Activated CD4-positive, alpha-beta T cell treated with anti-CD3 and anti-CD28 coated beads for 36 hours (primary cell): Measurements from ENCODE around the gene KDM1B. TPM values are rescaled to one million over a fixed set of nuclear protein-coding genes. Genes with fewer than 3 reads are reported as not detected.

Experiments used
- ATAC-seq: fragments of 200-7000 bp; cut with Tn5 transposase; one replicate; pipeline ENCODE4 v1.10.0; 2021; ENCODE audit warnings: mild to moderate bottlenecking, moderate library complexity
- CTCF ChIA-PET: fragments of 350-600 bp; sonication (Branson Sonifier 250); formaldehyde crosslinking; loops from one replicate; lab custom pipeline; 2021; ENCODE audit warnings: antibody characterized with exemption; lab: Charles Lee
- POLR2A ChIA-PET: fragments of 350-600 bp; sonication (Branson Sonifier 250); formaldehyde crosslinking; loops from one replicate; lab custom pipeline; 2021; ENCODE audit warnings: antibody characterized with exemption, inconsistent platforms; lab: Charles Lee
- DNase-seq: peaks from one replicate; pipeline ENCODE4 v3.0.0-alpha.2; 2020
- H3K27ac Mint-ChIP-seq: one replicate; pipeline ENCODE4 v1.8.0; 2021; ENCODE audit warnings: mixed read lengths
- H3K27me3 Mint-ChIP-seq: one replicate; pipeline ENCODE4 v1.8.0; 2021; ENCODE audit warnings: mixed read lengths
- H3K36me3 Mint-ChIP-seq: one replicate; pipeline ENCODE4 v1.8.0; 2021; ENCODE audit warnings: low read depth, mixed read lengths
- H3K4me1 Mint-ChIP-seq: one replicate; pipeline ENCODE4 v1.8.0; 2021; ENCODE audit warnings: mixed read lengths
- H3K4me3 Mint-ChIP-seq: one replicate; pipeline ENCODE4 v1.8.0; 2021; ENCODE audit warnings: mild to moderate bottlenecking, moderate library complexity, mixed read lengths
- H3K9me3 Mint-ChIP-seq: one replicate; pipeline ENCODE4 v1.8.0; 2021; ENCODE audit warnings: low read depth, mixed read lengths
- intact Hi-C, 2 experiments: fragments of 100-400 bp; cut with DNase I in 1 of 2; cut with micrococcal nuclease in 1 of 2; formaldehyde crosslinking; loops; one replicate each; pipeline versions ENCODE4 v1.14.2 to v1.15.1; 2022 to 2024; cut with DNase I, micrococcal nuclease
- total RNA-seq, 2 experiments: library from RNA; stranded (reverse); gene quantifications; one replicate each; pipeline ENCODE4 v1.2.3, GENCODE V29; 2021

The KDM1B gene
- 10 to 100 TPM; 13.4 to 13.9 TPM for total RNA-seq

GRCh38 chr6:18155150-18155863 lies at the start of gene KDM1B:
Gene KDM1B, plus strand, starts transcription at chr6:18155422. Its CDS starts 4,474 bp downstream, at chr6:18159896.
- peak; percentile 99 for DNase-seq
- CTCF ChIA-PET: interaction anchor here (0.9 kb wide), 1 partner anchor 271 kb away, joined by 3 read pairs; no protein-coding TSS in a partner anchor
- Mint-ChIP-seq H3K4me3 (peak within 1 kb of the TSS; percentile 93), H3K27me3 (no peaks in the 10 kb centered on the region), H3K27ac (peak within 1 kb of the TSS; percentile 90), H3K9me3 (no peaks in the 10 kb centered on the region), H3K4me1 (peaks cover 27% of the 10 kb centered on the region), H3K36me3 (peaks cover 6% of the 10 kb centered on the region)
- peak; percentile 97 for ATAC-seq
- intact Hi-C loops: loop anchor here (1.0 to 5.0 kb wide), 7 partner anchors 33 to 555 kb away; partner anchors contain the start of genes DEK (in 2 of the 2), NUP153 (in 2 of the 2), FAM8A1 (in 1 of the 2) and NHLRC1 (in 1 of the 2)
- POLR2A ChIA-PET: interaction anchor here (0.6 kb wide), 1 partner anchor 22 kb away, joined by 3 read pairs; no protein-coding TSS in a partner anchor

- POLR2A ChIA-PET: no interaction called here
These were observed 48.2 kb upstream of the KDM1B start for GRCh38 chr6:18107061-18107460.

GRCh38 chr6:18110162-18110561 lies 45.1 kb upstream of the KDM1B start:
- ChIA-PET CTCF (no interaction called here), POLR2A (no interaction called here)
- ATAC-seq (no peak), DNase-seq (no peak)
- H3K27me3 Mint-ChIP-seq: peaks cover 32% of the 10 kb centered on the region
- peaks cover 13% of the 10 kb centered on the region for H3K9me3 Mint-ChIP-seq
- no peak overlapping the region for H3K27ac Mint-ChIP-seq
- H3K4me3 Mint-ChIP-seq: no peak overlapping the region
- intact Hi-C loops: loop anchor here in 1 of 2 experiments (10.0 kb wide), 1 partner anchor 125 kb away; the partner anchor contains the start of gene KIF13A
- no peaks in the 10 kb centered on the region for H3K36me3 Mint-ChIP-seq
- peaks cover 4% of the 10 kb centered on the region for H3K4me1 Mint-ChIP-seq

More at GRCh38 chr6:18107061-18107460, 48.2 kb upstream of the KDM1B start:
- Mint-ChIP-seq H3K4me1 (no peaks in the 10 kb centered on the region), H3K4me3 (no peak overlapping the region), H3K27ac (no peak overlapping the region), H3K36me3 (no peaks in the 10 kb centered on the region), H3K9me3 (peaks cover 13% of the 10 kb centered on the region), H3K27me3 (peaks cover 20% of the 10 kb centered on the region)
- intact Hi-C loops: no loop called here
- DNase-seq (no peak), ATAC-seq (no peak)
- CTCF ChIA-PET: no interaction called here

GRCh38 chr6:18115356-18115755 lies 39.9 kb upstream of the KDM1B start:
- intact Hi-C loops: loop anchor here (1.0 to 10.0 kb wide), 6 partner anchors 127 to 409 kb away; partner anchors contain the start of genes KIF13A (in 1 of the 2) and NUP153 (in 1 of the 2)
- peak; percentile 87 for ATAC-seq
- H3K9me3 Mint-ChIP-seq: no peaks in the 10 kb centered on the region

GRCh38 chr6:18117136-18117535 lies 38.1 kb upstream of the KDM1B start:
- intact Hi-C loops: loop anchor here (5.0 to 10.0 kb wide), 4 partner anchors 132 to 370 kb away; partner anchors contain the start of gene KIF13A (in 1 of the 2)
- Mint-ChIP-seq H3K27ac (no peak overlapping the region), H3K4me1 (peaks cover 17% of the 10 kb centered on the region), H3K27me3 (peaks cover 52% of the 10 kb centered on the region), H3K4me3 (no peak overlapping the region), H3K9me3 (no peaks in the 10 kb centered on the region), H3K36me3 (no peaks in the 10 kb centered on the region)
- CTCF ChIA-PET: interaction anchor here (2.0 kb wide), 1 partner anchor 10 kb away, joined by 6 read pairs; no protein-coding TSS in a partner anchor
- POLR2A ChIA-PET: no interaction called here
- no peak for DNase-seq
- ATAC-seq: no peak

More at GRCh38 chr6:18115356-18115755, 39.9 kb upstream of the KDM1B start:
- Mint-ChIP-seq H3K27me3 (peaks cover 51% of the 10 kb centered on the region), H3K36me3 (no peaks in the 10 kb centered on the region), H3K27ac (no peak overlapping the region), H3K4me3 (no peak overlapping the region), H3K4me1 (peaks cover 12% of the 10 kb centered on the region)
- DNase-seq: peak; percentile 8
- CTCF ChIA-PET: interaction anchor here (0.7 to 2.0 kb wide), 3 partner anchors 11 to 126 kb away, joined by 3 to 6 read pairs (median 3); no protein-coding TSS in a partner anchor
- POLR2A ChIA-PET: no interaction called here

- Mint-ChIP-seq H3K27ac (no peak overlapping the region), H3K4me3 (no peak overlapping the region), H3K4me1 (peaks cover 23% of the 10 kb centered on the region), H3K36me3 (peaks cover 2% of the 10 kb centered on the region), H3K27me3 (peaks cover 51% of the 10 kb centered on the region), H3K9me3 (no peaks in the 10 kb centered on the region)
- intact Hi-C loops: loop anchor here (5.0 to 10.0 kb wide), 4 partner anchors 134 to 369 kb away; partner anchors contain the start of gene KIF13A (in 1 of the 2)
- DNase-seq (no peak), ATAC-seq (no peak)
- ChIA-PET POLR2A (interaction anchor here (0.6 kb wide), 1 partner anchor 237 kb away, joined by 3 read pairs; no protein-coding TSS in a partner anchor), CTCF (no interaction called here)
These were observed 36.9 kb upstream of the KDM1B start for GRCh38 chr6:18118330-18118729.

- Mint-ChIP-seq H3K4me3 (no peak overlapping the region), H3K27me3 (peaks cover 46% of the 10 kb centered on the region), H3K36me3 (peaks cover 2% of the 10 kb centered on the region), H3K4me1 (peaks cover 22% of the 10 kb centered on the region), H3K9me3 (no peaks in the 10 kb centered on the region), H3K27ac (no peak overlapping the region)
- CTCF ChIA-PET: interaction anchor here (0.7 kb wide), 1 partner anchor 21 kb away, joined by 3 read pairs; no protein-coding TSS in a partner anchor
- no peak for DNase-seq
- intact Hi-C loops: loop anchor here (5.0 to 10.0 kb wide), 4 partner anchors 134 to 368 kb away; partner anchors contain the start of gene KIF13A (in 1 of the 2)
- POLR2A ChIA-PET: no interaction called here
- no peak for ATAC-seq
These were observed 36.0 kb upstream of the KDM1B start for GRCh38 chr6:18119236-18119635.

GRCh38 chr6:18121580-18122127 lies 33.6 kb upstream of the KDM1B start:
- Mint-ChIP-seq H3K27me3 (peaks cover 43% of the 10 kb centered on the region), H3K4me1 (peaks cover 11% of the 10 kb centered on the region)

GRCh38 chr6:18122128-18123093 lies 32.8 kb upstream of the KDM1B start, which contains the start of gene NHLRC1:
Gene NHLRC1, minus strand, starts transcription at chr6:18122677. Its CDS starts 71 bp downstream, at chr6:18122606.
- peak within 1 kb of the TSS; percentile 23 for H3K27ac Mint-ChIP-seq
- peak within 1 kb of the TSS; percentile 68 for H3K4me3 Mint-ChIP-seq
- ChIA-PET POLR2A (no interaction called here), CTCF (interaction anchor here (0.6 to 1.9 kb wide), 6 partner anchors 10 to 379 kb away, joined by 3 to 6 read pairs (median 3); no protein-coding TSS in a partner anchor)
- H3K36me3 Mint-ChIP-seq: peaks cover 2% of the 10 kb centered on the region
- DNase-seq: peak; percentile 87
- H3K27me3 Mint-ChIP-seq: peaks cover 39% of the 10 kb centered on the region
- peaks cover 11% of the 10 kb centered on the region for H3K4me1 Mint-ChIP-seq
- peak; percentile 96 for ATAC-seq
- no peaks in the 10 kb centered on the region for H3K9me3 Mint-ChIP-seq
- intact Hi-C loops: loop anchor here in 1 of 2 experiments (1.0 kb wide), 3 partner anchors 33 to 966 kb away; partner anchors contain the start of genes FAM8A1, KDM1B and TPMT

More at GRCh38 chr6:18121580-18122127, 33.6 kb upstream of the KDM1B start:
- DNase-seq (peak; percentile 30), ATAC-seq (no peak)
- CTCF ChIA-PET: interaction anchor here (0.6 to 1.9 kb wide), 7 partner anchors 9 to 380 kb away, joined by 3 to 6 read pairs (median 3); no protein-coding TSS in a partner anchor
- intact Hi-C loops: loop anchor here in 1 of 2 experiments (1.0 kb wide), 3 partner anchors 34 to 965 kb away; partner anchors contain the start of genes FAM8A1, KDM1B and TPMT
- H3K4me3 Mint-ChIP-seq: peak overlapping the region; percentile 8
- H3K36me3 Mint-ChIP-seq: peaks cover 2% of the 10 kb centered on the region
- no peaks in the 10 kb centered on the region for H3K9me3 Mint-ChIP-seq
- POLR2A ChIA-PET: no interaction called here
- H3K27ac Mint-ChIP-seq: peak overlapping the region; percentile 23

GRCh38 chr6:18126121-18126520 lies 29.1 kb upstream of the KDM1B start:
- POLR2A ChIA-PET: no interaction called here
- Mint-ChIP-seq H3K27me3 (peaks cover 18% of the 10 kb centered on the region), H3K27ac (no peak overlapping the region), H3K4me1 (peaks cover 11% of the 10 kb centered on the region), H3K4me3 (no peak overlapping the region), H3K36me3 (peaks cover 5% of the 10 kb centered on the region), H3K9me3 (no peaks in the 10 kb centered on the region)
- intact Hi-C loops: no loop called here
- DNase-seq (no peak), ATAC-seq (no peak)
- CTCF ChIA-PET: no interaction called here
